H1 (cell line): ENCODE data around the gene TAF13. TPM values are rescaled to one million over a fixed set of nuclear protein-coding genes. Genes with fewer than 3 reads are reported as not detected.

Experiments
- ASH2L ChIP-seq: fragments of 200-600, 300-600 bp; sonication (generic); IDR thresholded peaks from one replicate; pipeline ENCODE4 v1.7.1; 2017; ENCODE audit warnings: low read length
- BACH1 ChIP-seq: IDR thresholded peaks from 2 replicates; pipeline ENCODE4 v1.6.1; 2012; ENCODE audit warnings: low read length, improper control_type of control experiment
- BRCA1 ChIP-seq: IDR thresholded peaks from 2 replicates; pipeline ENCODE4 v1.6.1; 2012; ENCODE audit warnings: low read depth, low read length, improper control_type of control experiment
- CBX8 ChIP-seq: fragments of 300-800, 300-1000 bp; sonication (generic); IDR thresholded peaks from 2 replicates; pipeline ENCODE4 v1.7.1; 2016; ENCODE audit warnings: low read depth, low read length, borderline replicate concordance
- CEBPB ChIP-seq: IDR thresholded peaks from 2 replicates; pipeline ENCODE4 v1.6.1; 2012; ENCODE audit warnings: low read depth, low read length
- CHD1 ChIP-seq: IDR thresholded peaks from 2 replicates; pipeline ENCODE4 v1.6.1; 2012; ENCODE audit warnings: low read depth, low read length, improper control_type of control experiment
- CTBP2 ChIP-seq: IDR thresholded peaks from 2 replicates; pipeline ENCODE4 v1.7.0; 2011; ENCODE audit warnings: borderline replicate concordance, mild to moderate bottlenecking, moderate library complexity, mixed read lengths, low read length; ENCODE audit not compliant: insufficient read depth, insufficient read length
- EGR1 ChIP-seq: IDR thresholded peaks from 2 replicates; pipeline ENCODE4 v1.6.1; 2011; ENCODE audit warnings: low read depth, low read length, borderline replicate concordance
- FOSL1 ChIP-seq: IDR thresholded peaks from 2 replicates; pipeline ENCODE4 v1.6.1; 2011; ENCODE audit warnings: mild to moderate bottlenecking, low read depth, low read length, moderate library complexity; ENCODE audit not compliant: insufficient read depth
- JUND ChIP-seq: IDR thresholded peaks from 2 replicates; pipeline ENCODE4 v1.6.1; 2011; ENCODE audit warnings: mild to moderate bottlenecking, improper control_type of control experiment, low read length
- KDM1A ChIP-seq: fragments of 200-600, 300-600 bp; sonication (generic); IDR thresholded peaks from 2 replicates; pipeline ENCODE4 v1.7.1; 2016; ENCODE audit warnings: mild to moderate bottlenecking, low read length, borderline replicate concordance
- MAFK ChIP-seq: IDR thresholded peaks from 2 replicates; pipeline ENCODE4 v1.6.1; 2012; ENCODE audit warnings: low read depth, mild to moderate bottlenecking, improper control_type of control experiment, low read length
- MAX ChIP-seq: IDR thresholded peaks from 2 replicates; pipeline ENCODE4 v1.6.1; 2012; ENCODE audit warnings: inconsistent platforms
- NANOG ChIP-seq: IDR thresholded peaks from 2 replicates; pipeline ENCODE4 v1.6.1; 2011; ENCODE audit warnings: low read length, low read depth, mild to moderate bottlenecking, inconsistent platforms; ENCODE audit not compliant: insufficient read depth, poor library complexity, severe bottlenecking
- POLR2A ChIP-seq, 2 experiments: IDR thresholded peaks; 1 replicate in 1 of 2; 2 replicates in 1 of 2; pipeline ENCODE4 v1.6.1; 2011; ENCODE audit warnings: low read depth in 2 of 2, low read length in 2 of 2, mild to moderate bottlenecking in 2 of 2; ENCODE audit errors: control extremely low read depth in 1 of 2
- RXRA ChIP-seq: IDR thresholded peaks from 2 replicates; pipeline ENCODE4 v1.6.1; 2011; ENCODE audit warnings: low read depth, mild to moderate bottlenecking, low read length, moderate library complexity; ENCODE audit not compliant: insufficient read depth
- SAP30 ChIP-seq: fragments of 300-600 bp; sonication (generic); IDR thresholded peaks from 2 replicates; pipeline ENCODE4 v1.7.1; 2012; ENCODE audit warnings: low read length, moderate library complexity, mild to moderate bottlenecking, inconsistent platforms; ENCODE audit not compliant: insufficient read depth, insufficient replicate concordance
- SIRT6 ChIP-seq: IDR thresholded peaks from one replicate; pipeline ENCODE4 v1.7.1; 2012; ENCODE audit warnings: low read length, inconsistent platforms
- SP1 ChIP-seq: IDR thresholded peaks from 2 replicates; pipeline ENCODE4 v1.6.1; 2011; ENCODE audit warnings: low read depth, low read length
- SP2 ChIP-seq: IDR thresholded peaks from 2 replicates; pipeline ENCODE4 v1.6.1; 2012; ENCODE audit warnings: mild to moderate bottlenecking, low read length, inconsistent platforms
- SP4 ChIP-seq: IDR thresholded peaks from 2 replicates; pipeline ENCODE4 v1.6.1; 2012; ENCODE audit warnings: low read length, inconsistent platforms
- SRF ChIP-seq: IDR thresholded peaks from 2 replicates; pipeline ENCODE4 v1.6.1; 2011; ENCODE audit warnings: mild to moderate bottlenecking, low read depth, low read length, moderate library complexity
- SUZ12 ChIP-seq: fragments of 200-600 bp; sonication (generic); IDR thresholded peaks from 2 replicates; pipeline ENCODE4 v1.6.1; 2012; ENCODE audit warnings: mild to moderate bottlenecking, inconsistent platforms, low read length, moderate library complexity, mixed read lengths
- polyA plus RNA-seq, 7 experiments: library from polyadenylated mRNA; depleted of rRNA in 3 of 7; stranded (reverse) in 5 of 7; unstranded in 2 of 7; fragments of >200 nt in 5 of 7; fragments of 200-250 nt in 2 of 7; gene quantifications; 1 replicate in 5 of 7; 2 replicates in 1 of 7; 4 replicates in 1 of 7; pipeline versions ENCODE4 v1.2.1 to v1.2.3, GENCODE V29; 2011 to 2013; ENCODE audit warnings: missing spikeins in 2 of 7, mixed read lengths in 2 of 7
- total RNA-seq: library from RNA; stranded (reverse); fragmentation: NEBNext Ultra II Directional; extraction: Animal tissue kit (Norgen Biotek cat#: 25700); gene quantifications from 2 replicates; pipeline ENCODE4 v1.2.1, GENCODE V29; 2021
- TF ChIP-seq, protein P1 (sequence below): IDR thresholded peaks from 2 replicates; pipeline ENCODE4 v1.6.1; 2012; ENCODE audit warnings: low read length, inconsistent platforms

The TAF13 gene
- total and polyA plus RNA-seq, 2 of the 8 experiments (the other 6 are each of a cell fraction or from before 2014, with no cell fraction given): 13.1 to 41.7 TPM

- TF ChIP-seq ASH2L (peak; percentile 75), MAX (peak; percentile 27; the same call in 1 of the 2 replicates), NANOG (peak; percentile 37), CEBPB (no peak), SP4 (0 out of 2 replicates have a peak, but pooled peaks have one; percentile 41), CBX8 (no peak), SP2 (no peak), CTBP2 (no peak), FOSL1 (no peak), SP1 (no peak), SRF (no peak), JUND (no peak), SAP30 (no peak), KDM1A (no peak), SUZ12 (no peak), RXRA (no peak), EGR1 (no peak), BRCA1 (no peak), MAFK (no peak), BACH1 (no peak), POLR2A (IDR thresholded peaks at IDR 0.05; ENCODE audit: control extremely low read depth in 1 of 2, low read depth in 2 of 2, low read length in 2 of 2) (peak; percentile 59 to 86), CHD1 (no peak), SIRT6 (no peak)
- TF ChIP-seq, protein P1, sequence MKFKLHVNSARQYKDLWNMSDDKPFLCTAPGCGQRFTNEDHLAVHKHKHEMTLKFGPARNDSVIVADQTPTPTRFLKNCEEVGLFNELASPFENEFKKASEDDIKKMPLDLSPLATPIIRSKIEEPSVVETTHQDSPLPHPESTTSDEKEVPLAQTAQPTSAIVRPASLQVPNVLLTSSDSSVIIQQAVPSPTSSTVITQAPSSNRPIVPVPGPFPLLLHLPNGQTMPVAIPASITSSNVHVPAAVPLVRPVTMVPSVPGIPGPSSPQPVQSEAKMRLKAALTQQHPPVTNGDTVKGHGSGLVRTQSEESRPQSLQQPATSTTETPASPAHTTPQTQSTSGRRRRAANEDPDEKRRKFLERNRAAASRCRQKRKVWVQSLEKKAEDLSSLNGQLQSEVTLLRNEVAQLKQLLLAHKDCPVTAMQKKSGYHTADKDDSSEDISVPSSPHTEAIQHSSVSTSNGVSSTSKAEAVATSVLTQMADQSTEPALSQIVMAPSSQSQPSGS: no peak
These were observed 34.0 kb downstream of the TAF13 start, which contains the start of gene WDR47 (continued) for GRCh38 chr1:109041621-109042468.
